GM21360 (cell line): Measurements from ENCODE around the gene ZNF407.

Experiments used
- ATAC-seq: cut with Tn5 transposase; IDR thresholded peaks from one replicate; pipeline ENCODE4 v1.9.1; 2021; ENCODE audit warnings: mild to moderate bottlenecking, moderate library complexity; ENCODE audit not compliant: unreplicated experiment

The ZNF407 gene

DNA sequence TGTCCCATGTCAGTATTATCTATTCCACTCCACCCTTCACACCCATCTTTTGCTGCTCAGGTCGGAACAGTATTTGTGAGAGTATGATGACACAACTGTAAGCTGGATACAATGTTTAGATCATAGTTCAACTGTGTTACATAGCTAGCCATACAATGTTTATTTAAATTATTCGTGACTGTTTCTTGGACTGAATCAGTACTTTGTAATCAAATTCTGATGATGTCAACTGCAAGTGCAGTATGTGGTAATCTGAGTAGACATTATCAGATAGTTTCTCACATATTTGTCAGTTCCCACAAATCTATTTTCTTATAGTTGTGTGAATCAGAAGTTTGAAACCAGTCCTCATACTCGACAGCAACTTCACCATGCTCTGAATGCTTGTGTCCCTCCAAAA, 177.6 kb downstream of the ZNF407 start:
- no peak for ATAC-seq

DNA sequence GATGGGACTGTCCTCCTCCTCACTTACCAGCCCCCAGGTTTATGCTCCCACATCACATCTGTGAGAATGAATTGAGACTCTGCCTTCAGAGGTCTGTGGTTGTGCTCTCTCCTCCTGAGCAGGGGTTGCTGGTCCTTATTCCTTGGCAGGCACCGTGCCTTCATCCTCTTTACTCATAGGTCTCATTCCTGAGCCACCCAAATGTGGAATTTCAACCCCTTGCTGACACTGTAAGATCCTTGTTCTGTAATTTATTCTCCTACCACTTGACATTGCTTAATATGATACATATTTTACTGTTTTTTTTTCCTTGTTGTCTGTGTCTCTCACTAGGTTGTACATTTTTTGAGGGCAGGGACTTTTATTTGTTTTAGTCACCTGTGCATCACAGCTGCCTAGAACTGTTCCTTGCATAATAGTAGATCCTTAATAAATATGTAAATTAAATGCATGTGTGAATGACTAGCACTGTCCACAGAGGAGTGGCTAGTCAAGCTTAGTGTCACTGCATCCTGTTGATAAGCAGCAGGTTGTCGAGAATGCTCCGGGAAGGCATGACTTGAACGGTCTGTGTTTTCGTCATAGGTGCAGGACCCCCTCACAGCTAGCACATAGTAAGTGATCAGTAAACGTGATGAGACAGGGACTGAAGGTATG, 180.6 kb downstream of the ZNF407 start:
- ATAC-seq = no peak

DNA sequence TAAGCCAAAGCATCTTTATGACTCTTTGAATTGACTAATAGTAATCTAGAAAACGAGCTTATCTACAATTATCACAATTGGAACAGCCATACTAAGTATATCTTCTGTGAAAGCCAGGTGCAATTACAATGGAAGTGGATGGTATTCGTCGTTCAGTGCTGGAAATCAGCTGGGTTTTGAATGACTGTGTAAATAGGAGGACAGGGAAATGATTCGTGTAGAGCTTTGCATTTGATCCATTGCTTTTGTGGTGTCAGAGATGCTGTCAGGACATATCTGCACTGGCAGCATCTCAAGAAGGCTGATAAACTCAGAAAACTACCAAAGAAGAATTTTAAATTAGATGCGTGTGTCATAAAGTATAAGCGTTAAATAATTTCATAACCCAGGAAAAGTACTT, 187.1 kb downstream of the ZNF407 start:
- no peak for ATAC-seq

DNA sequence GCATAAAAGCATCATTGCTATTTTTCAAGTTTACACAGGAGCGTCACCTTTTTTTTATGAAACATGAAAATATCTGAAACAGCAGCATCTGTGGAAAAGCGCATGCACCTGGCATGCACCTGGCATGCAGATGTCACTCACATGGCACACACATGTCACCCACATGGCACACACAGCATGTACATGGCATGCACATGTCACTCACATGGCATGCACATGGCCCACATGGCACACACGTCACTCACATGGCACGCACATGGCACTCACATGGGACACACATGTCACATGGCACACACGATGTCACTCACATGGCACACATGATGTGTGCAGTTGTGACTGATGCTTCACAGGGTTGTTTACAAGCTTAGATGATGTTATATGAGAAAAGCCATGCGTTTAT, 188.0 kb downstream of the ZNF407 start:
- ATAC-seq = no peak

DNA sequence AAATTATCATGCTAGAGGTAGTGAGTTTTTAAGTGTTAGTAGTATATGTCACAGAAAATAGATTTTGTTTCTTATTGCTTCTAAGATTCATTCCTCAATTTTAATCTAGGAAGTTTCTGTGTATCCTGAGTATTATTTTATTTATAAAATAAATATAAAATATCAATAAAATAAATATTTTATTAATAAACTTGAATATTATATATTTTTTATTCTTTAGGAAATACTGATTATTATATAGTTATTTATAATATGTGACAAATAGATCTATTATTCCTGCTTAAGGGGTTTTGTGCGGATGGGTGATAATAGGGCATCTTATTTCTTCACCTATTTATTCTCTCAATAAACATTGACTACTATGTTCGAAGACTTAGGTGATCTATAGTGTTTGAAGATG, 191.0 kb downstream of the ZNF407 start:
- no peak for ATAC-seq

DNA sequence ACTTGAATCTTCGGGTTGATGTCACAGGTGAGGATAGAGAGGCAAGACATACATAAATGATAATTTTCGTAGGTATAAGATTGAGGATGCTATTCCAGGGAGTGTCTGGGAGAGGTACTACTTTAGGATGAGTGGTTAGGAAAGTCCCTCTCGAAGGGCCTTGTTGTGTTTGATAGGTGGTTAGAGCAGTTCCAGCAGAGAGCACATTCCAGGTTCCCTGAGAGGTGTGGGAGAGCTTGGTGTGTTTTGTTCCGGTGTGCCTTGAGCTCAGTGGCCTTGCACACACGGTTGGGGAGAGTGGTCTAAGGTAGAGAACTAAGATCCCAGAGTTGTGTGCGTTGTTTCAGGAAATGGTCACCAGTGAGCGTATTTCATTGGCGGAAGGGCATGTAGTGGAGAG, 191.4 kb downstream of the ZNF407 start:
- ATAC-seq = no peak

DNA sequence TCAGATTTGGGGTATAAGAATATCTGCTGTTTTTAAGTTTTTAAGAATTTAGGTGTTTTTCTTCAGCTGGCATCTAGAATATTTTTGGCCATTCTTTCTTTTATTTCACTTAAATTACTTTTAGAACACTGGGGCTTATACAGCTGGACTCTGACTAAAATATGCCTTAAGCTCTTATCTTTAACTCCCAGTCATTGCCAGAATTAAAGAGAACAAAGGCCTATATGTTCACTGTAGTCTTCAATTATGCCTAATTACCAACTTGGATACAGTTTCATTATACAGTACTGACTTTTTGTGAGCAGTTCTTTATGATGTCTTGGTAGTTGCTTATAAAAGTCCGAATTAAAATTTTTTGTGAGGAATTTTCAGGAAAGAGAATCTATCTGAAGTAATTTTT, 192.8 kb downstream of the ZNF407 start:
- ATAC-seq = no peak

DNA sequence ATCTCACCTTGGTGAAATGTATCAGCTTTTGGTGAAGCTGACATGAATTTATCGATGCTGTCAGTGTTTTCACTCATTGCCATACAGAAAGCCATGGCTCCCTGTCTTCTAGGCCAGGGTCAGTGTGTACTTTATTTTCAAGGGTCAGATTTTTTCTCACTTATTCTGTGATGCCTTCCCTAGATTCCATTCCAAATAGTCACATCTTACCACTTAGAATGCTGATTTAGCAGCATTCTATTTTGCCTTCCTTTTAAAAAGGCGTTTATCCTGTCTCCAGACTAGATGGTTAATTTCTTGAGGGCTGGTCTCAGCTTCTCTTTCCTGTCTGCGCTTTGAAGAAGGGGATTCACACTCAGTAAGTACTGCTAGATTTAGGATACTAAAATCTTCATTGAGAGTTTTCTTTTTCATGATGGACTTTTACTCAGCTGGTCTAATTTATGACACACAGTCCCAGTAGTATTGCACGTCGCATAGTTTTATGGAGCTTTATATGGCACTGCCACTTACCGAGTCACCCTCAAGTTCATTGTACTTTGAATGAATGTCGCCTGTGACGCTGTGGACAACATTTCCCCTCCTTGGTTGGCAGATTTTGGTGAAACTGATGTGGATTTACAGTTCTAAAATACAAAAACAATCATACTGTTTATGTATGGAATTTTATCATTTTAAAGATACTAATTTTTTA, 194.0 kb downstream of the ZNF407 start:
- no peak for ATAC-seq

DNA sequence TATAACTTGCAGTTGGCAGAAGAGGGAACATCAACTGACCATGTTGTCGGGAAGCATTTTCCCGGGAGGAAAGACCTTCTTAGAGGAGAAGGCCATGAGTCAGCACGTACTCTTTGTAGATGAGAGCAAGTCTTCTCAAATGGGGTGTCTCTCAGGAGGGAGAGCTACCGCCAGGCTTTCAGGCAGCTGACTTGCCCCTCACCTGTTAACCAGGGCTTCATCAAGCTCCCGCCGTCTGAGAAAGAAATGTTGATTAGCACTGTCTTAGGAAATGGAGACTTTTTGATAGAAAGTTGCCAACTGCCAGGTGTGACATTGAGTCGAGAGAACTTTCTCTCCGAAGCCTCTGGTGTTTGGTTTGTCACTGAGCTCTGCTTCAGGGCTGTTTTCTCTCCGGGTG, 196.1 kb downstream of the ZNF407 start:
- no peak for ATAC-seq

DNA sequence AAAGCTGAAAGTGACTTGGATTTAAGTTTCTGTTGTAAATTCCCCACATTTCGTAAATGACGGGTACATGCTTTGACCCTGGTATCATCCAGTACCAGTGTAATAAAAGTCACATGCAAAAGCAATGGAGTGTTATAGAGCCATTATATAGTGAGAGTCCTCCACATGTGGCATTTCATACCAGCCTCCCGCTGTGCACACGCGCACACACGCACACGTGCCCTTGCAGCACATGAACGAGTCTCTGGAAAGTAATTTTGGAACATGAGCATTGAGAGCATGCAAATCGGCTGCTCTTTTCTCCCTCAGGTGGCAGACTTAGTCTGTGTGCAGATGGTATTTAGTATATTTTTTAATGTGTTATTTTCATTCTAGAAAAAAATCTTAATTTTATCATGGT, 198.1 kb downstream of the ZNF407 start:
- ATAC-seq = peak; percentile 29

DNA sequence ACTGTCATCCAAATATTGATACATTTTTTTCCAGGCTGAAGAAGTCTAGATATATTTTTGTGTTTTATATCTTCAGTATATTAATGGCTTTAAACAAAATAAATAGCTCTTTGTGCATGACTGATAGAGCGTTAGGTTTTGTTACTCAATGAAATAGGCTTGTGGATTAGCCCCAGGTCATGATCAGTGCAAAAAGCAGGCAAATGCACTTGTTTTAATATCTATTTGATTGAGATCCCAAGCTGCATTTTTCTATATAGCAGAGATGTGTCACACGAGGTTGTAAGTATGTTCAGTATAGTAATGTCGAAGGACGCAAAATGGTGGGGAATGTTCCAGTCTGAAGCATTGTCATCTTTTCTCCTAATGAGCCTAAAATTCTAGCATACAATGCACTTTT, 198.5 kb downstream of the ZNF407 start:
- ATAC-seq = no peak

DNA sequence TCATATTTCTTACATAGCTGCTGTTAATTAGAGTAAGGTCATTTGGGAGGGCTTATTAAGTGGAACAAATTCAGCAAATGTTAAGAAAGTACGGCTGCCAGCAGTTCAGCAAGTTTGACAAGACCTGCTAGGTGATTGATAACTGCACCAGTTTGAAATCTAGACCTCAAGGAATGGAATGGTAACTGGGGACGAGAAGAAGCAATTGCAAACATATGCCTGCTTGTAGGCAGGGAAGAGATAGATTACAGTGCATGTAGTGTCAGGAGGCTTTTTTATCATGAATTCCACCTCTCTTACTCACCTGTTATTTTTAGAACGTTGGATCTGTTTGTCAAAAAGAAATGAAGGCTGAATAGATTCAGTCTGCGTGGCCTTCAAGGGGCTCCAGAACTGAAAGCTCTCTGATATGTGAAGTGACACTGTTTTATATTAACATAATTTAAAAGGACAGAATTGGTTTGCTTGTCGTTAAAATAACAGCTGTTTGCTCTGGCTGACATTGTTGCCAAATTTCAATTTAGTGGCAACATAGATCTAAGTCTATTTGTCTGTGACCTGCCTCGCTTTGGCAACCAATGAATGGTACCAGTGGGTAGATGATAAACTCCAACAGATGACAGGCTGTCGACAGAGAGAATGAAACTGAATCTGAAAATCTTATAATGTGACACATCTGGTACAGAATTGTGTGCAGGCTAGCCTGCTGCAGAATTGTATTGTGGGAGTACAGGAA, 199.3 kb downstream of the ZNF407 start:
- peak; percentile 98 for ATAC-seq

DNA sequence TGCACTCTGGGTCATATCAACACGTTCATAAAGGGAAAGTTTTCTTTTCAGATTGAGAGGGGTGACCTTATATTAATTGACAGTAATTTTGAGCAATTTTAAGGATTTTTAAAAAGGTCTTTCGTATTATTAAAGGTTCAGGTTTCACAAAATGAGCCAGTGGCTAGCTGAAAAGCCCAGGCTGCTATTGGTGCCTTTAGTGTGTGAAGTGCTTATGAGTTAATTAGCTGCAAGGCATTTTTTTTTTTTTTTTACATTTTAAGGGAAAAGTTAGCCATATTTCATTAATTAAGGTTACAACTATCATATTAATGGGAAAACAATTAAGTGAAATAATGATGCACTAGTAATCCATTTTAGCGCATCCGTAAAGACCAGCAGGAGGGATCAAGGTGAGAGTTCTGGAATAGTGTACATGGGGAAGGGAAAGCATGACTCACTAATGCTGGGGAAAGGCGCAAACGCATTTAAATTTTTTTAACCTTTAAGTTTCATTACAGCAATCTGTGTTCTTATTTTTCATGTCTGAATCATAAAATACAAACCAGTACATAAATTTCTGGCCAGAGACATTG, 200.0 kb downstream of the ZNF407 start:
- peak; percentile 26 for ATAC-seq

DNA sequence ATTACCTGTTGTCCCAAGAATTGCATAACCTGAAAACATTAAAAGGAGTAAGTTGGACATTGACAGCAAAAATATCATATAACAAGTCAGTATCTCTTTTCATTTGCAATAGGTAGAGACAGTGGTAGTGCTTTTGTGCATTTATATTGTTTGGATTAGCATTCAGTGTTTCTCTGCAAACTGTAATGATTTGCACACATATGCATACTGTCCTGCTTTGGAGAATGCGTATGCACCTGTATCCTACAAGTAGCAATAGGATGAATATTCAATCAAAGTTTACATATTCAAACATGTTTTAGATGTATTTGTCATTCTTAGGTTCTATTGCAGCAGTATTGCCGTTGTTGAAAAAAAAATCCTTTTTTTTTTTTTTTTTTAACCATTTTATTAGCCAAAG, 201.9 kb downstream of the ZNF407 start:
- ATAC-seq = no peak

DNA sequence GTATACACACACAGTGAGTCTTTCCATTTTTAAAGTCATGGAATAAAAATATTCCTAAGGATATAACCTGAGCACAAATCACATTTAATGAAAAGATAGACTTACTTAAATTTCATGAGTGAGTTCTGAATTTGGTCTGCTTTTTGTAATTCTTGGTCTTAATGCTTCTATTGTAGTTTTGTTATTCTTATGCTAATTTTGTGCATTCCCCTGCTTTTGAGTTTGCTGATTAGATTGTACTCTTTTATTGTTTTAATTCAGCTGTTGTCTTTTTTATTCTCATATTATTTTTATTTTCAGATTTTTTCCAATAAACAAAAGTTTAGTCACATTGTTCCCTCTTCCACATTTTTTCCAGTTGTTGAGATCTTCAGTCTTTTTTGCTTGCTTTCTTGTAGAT, 202.4 kb downstream of the ZNF407 start:
- no peak for ATAC-seq

DNA sequence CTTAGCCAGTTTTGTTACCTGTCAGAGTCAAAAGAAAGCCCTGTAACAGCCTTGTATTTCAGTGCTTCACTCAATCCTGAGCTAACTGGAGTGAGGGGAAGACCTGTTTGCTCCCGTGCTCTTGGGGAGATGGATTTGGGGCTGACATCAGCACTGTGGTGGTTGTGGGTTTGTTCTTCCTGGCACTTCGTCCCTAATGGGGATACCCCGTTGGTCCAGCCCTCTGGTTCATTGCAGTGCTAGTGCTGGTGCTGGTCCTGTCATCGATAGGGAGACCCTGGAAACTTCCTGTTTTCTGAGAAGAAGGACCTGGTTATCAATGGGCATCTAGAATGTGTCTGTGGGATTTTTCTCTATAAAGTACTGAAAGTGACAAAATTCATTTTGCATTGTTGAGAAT, 205.4 kb downstream of the ZNF407 start:
- no peak for ATAC-seq

DNA sequence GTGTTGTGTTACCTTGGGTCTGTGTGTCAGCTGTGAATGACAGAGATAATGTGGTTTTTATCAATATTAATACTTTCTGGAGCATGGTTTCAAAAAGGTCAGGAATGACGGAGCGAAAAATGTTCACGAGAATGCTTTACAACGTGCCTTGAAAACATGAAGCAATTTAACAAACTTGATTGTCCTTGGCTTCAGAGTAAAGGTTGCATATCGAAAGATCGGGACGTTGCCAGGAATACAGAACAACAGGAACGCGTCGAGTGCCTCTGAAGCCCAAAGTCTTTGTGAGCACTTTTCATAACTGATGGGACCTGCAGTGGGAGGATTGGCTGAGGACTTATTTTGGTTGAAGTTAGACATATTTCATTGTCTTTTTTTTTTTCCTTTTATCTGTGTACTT, 206.1 kb downstream of the ZNF407 start:
- ATAC-seq = no peak

DNA sequence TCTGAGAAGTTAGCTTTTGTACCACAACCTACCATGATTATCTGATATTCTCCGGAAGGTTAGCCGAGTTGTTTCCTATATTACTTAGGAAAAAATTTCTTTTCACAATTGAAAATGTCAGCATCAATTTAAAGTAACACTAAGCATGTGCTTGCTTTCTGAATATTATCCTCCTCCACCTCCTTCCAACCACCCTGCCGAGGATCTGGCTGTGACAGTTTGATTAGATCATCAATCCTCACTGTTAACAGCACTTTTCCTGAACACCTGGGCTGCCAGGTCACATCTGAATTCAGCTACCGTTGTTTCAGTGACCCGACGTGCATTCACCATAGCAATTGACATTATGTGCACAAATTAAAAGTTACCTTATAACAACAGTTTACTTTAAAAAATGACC, 207.0 kb downstream of the ZNF407 start:
- ATAC-seq = no peak

DNA sequence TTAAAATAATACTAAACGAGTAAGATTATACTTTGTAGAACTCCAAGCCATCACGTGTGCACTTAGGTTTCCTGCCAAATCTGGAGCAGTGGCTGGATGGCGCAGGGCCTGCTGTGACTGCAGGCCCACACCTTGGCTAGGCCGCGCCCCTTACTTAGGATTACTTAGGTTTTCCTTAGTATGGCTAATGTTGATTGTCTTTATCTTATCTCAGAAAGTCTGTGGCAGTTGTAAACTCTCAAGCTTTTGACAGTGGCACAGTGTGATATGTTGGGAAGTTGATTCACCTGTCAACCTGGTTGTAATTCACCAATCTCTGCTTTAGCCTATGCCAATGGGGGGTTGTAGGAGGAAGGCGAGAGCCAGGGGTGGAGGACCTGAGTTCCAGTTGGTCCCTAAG, 208.4 kb downstream of the ZNF407 start:
- no peak for ATAC-seq

DNA sequence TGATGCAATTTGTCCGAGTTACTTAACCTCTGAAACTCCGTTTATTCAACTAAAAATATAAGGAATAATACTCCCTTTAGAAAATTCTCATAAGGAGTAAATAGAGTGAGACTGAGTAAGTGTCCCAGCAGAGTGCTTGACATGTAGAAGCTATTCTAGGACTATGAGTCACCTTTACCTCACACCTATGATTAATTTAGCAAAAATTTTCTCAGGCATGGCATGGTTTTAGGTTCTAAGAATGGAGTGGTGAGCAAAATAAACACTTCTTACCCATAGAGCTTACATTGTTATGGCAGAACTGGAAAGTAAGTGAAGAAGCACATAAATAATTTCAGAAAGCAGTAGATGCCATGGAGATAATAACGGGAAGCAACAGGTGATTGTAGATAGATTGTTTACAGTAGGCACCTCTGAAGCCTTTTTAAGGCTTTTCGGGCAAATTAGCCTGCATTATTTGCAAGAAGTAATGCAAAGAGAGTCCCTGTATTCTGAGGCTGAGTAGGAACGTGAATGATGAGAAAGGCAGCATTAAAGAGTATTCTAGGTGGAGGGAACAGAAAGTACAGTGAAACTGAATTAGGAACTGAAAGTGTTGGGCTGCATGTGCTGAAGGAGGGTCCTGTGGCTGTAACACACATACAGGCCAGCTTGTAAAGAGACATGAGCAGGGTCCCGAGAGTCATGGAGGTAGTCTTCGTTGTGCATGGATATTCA, 209.2 kb downstream of the ZNF407 start:
- ATAC-seq = peak; percentile 99

DNA sequence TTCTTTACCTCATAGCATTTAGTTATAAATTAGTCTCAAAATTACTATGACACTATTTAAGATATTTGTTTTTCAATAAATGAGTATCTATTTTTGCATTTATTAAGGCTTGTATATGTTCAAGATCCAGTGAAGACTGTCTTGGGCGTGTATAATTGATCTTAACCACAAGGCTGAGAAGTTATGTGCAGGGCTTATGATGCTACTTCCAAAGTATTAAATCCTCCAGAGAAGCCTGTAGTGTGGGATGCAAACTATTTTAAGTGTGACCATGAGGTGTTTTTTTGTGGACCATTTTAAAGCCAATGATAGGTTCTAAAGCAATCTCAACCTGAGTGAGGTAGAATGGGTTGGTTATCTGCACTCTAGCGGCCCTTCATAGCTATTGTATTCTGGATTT, 219.9 kb downstream of the ZNF407 start:
- ATAC-seq = no peak
